Calu3 (cell line): Measurements from ENCODE around the gene GSTK1. TPM values are rescaled to one million over a fixed set of nuclear protein-coding genes. Genes with fewer than 3 reads are reported as not detected.

Source experiments
- BruUV-seq: library from RNA; stranded (reverse); fragments of 400-500 nt; replicated peaks from 2 replicates; lab custom pipeline; 2021; lab: Mats Ljungman, UMichigan
- CTCF ChIA-PET: fragments of 300-600 bp; sonication (Branson Sonifier 250); formaldehyde crosslinking; loops from one replicate; lab custom pipeline; 2022; ENCODE audit warnings: antibody characterized with exemption; lab: Charles Lee
- DNase-seq: peaks from one replicate; pipeline ENCODE4 v3.0.0; 2022
- H3K27ac Mint-ChIP-seq: one replicate; pipeline ENCODE4 v1.8.0; 2022; ENCODE audit warnings: mixed read lengths; ENCODE audit not compliant: unreplicated experiment
- H3K27me3 Mint-ChIP-seq: one replicate; pipeline ENCODE4 v1.8.0; 2022; ENCODE audit warnings: mixed read lengths; ENCODE audit not compliant: unreplicated experiment
- H3K36me3 Mint-ChIP-seq: one replicate; pipeline ENCODE4 v1.8.0; 2022; ENCODE audit warnings: mild to moderate bottlenecking, moderate library complexity, mixed read lengths; ENCODE audit not compliant: insufficient read depth, unreplicated experiment
- H3K4me1 Mint-ChIP-seq: one replicate; pipeline ENCODE4 v1.8.0; 2022; ENCODE audit warnings: mild to moderate bottlenecking, low read depth, mixed read lengths; ENCODE audit not compliant: unreplicated experiment
- H3K4me3 Mint-ChIP-seq: one replicate; pipeline ENCODE4 v1.8.0; 2022; ENCODE audit warnings: mild to moderate bottlenecking, low read depth, moderate library complexity, mixed read lengths; ENCODE audit not compliant: unreplicated experiment
- H3K9me3 Mint-ChIP-seq: one replicate; pipeline ENCODE4 v1.8.0; 2022; ENCODE audit warnings: low read depth, mixed read lengths; ENCODE audit not compliant: unreplicated experiment
- CTCF ChIP-seq: fragments of 200-600 bp; IDR thresholded peaks from one replicate; pipeline ENCODE4 v1.8.0; 2022; ENCODE audit warnings: antibody characterized with exemption; ENCODE audit not compliant: unreplicated experiment
- intact Hi-C: fragments of 100-400 bp; cut with micrococcal nuclease; formaldehyde crosslinking; loops from one replicate; pipeline ENCODE4 v1.10.0; 2022; ENCODE audit not compliant: unreplicated experiment
- total RNA-seq: library from RNA; stranded (reverse); gene quantifications from 2 replicates; pipeline ENCODE4 v1.2.3, GENCODE V29; 2022

GSTK1 gene
- total RNA-seq, 1 experiment from 2014 or later: 109 TPM

- peaks cover 45% of the 10 kb centered on the region for H3K36me3 Mint-ChIP-seq
- peaks cover 13% of the 10 kb centered on the region for H3K4me1 Mint-ChIP-seq
- no TSS peak for BruUV-seq
- no peaks in the 10 kb centered on the region for H3K9me3 Mint-ChIP-seq
- H3K4me3 Mint-ChIP-seq: no peak overlapping the region
- no peak for DNase-seq
- CTCF ChIA-PET: no interaction called here
- no peak for TF ChIP-seq CTCF
- no peaks in the 10 kb centered on the region for H3K27me3 Mint-ChIP-seq
- no peak overlapping the region for H3K27ac Mint-ChIP-seq
- intact Hi-C loops: no loop called here
These were observed 38.0 kb downstream of the GSTK1 start for GRCh38 chr7:143300959-143301935.

- intact Hi-C loops: no loop called here
- DNase-seq: no peak
- Mint-ChIP-seq H3K4me1 (peaks cover 10% of the 10 kb centered on the region), H3K27me3 (no peaks in the 10 kb centered on the region), H3K9me3 (no peaks in the 10 kb centered on the region), H3K36me3 (peaks cover 66% of the 10 kb centered on the region), H3K4me3 (no peak overlapping the region), H3K27ac (no peak overlapping the region)
- CTCF ChIA-PET: interaction anchor here (0.6 kb wide), 1 partner anchor 46 kb away, joined by 4 read pairs; no protein-coding TSS in a partner anchor
- no peak for TF ChIP-seq CTCF
- no TSS peak for BruUV-seq
These were observed 40.5 kb downstream of the GSTK1 start for GRCh38 chr7:143303733-143304132.

GRCh38 chr7:143304938-143305337, 41.7 kb downstream of the GSTK1 start:
- intact Hi-C loops: loop anchor here (1.0 kb wide), 1 partner anchor 65 kb away; no protein-coding TSS in a partner anchor
- H3K36me3 Mint-ChIP-seq: peaks cover 63% of the 10 kb centered on the region
- no peak for TF ChIP-seq CTCF
- H3K27me3 Mint-ChIP-seq: no peaks in the 10 kb centered on the region
- no peak overlapping the region for H3K27ac Mint-ChIP-seq
- CTCF ChIA-PET: interaction anchor here (1.4 kb wide), 1 partner anchor 65 kb away, joined by 16 read pairs; no protein-coding TSS in a partner anchor
- H3K4me3 Mint-ChIP-seq: no peak overlapping the region
- peaks cover 10% of the 10 kb centered on the region for H3K4me1 Mint-ChIP-seq
- no peak for DNase-seq
- H3K9me3 Mint-ChIP-seq: no peaks in the 10 kb centered on the region
- BruUV-seq: no TSS peak

DNA sequence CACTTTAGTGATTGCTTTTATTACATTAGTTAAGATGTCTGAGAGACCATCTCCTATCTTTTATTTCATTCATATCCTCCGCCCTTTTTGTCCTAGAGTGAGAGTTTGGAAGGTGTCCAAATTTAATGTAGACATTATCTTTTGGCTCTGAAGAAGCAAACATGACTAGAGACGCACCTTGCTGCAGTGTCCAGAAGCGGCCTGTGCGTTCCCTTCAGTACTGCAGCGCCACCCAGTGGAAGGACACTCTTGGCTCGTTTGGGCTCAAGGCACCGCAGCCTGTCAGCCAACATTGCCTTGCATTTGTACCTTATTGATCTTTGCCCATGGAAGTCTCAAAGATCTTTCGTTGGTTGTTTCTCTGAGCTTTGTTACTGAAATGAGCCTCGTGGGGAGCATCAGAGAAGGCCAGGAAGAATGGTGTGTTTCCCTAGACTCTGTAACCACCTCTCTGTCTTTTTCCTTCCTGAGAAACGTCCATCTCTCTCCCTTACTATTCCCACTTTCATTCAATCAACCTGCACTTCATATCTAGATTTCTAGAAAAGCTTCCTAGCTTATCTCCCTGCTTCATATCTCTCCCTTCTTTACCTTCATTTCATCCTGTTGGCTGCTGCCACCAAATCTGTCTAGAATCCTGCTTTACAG, 42.3 kb downstream of the GSTK1 start:
- Mint-ChIP-seq H3K27me3 (no peaks in the 10 kb centered on the region), H3K9me3 (no peaks in the 10 kb centered on the region), H3K27ac (no peak overlapping the region), H3K36me3 (peaks cover 57% of the 10 kb centered on the region), H3K4me3 (no peak overlapping the region), H3K4me1 (peaks cover 10% of the 10 kb centered on the region)
- CTCF ChIA-PET: interaction anchor here (1.4 kb wide), 1 partner anchor 65 kb away, joined by 16 read pairs; no protein-coding TSS in a partner anchor
- DNase-seq: peak; percentile 80
- peak; percentile 77 for TF ChIP-seq CTCF
- no TSS peak for BruUV-seq
- intact Hi-C loops: loop anchor here (1.0 kb wide), 1 partner anchor 65 kb away; no protein-coding TSS in a partner anchor
